ENCODE measurements around the gene CNTNAP5. TPM values are rescaled to one million over a fixed set of nuclear protein-coding genes. Genes with fewer than 3 reads are reported as not detected.

CNTNAP5 gene
- total RNA-seq, 4 donors from 2014 or later: 0.17 TPM; not detected in 3

- H3K4me3 ChIP-seq: no peak overlapping the region
- H3K4me1 ChIP-seq: no peaks in the 10 kb centered on the region
- H3K36me3 ChIP-seq: no peaks in the 10 kb centered on the region
- H3K27me3 ChIP-seq: no peaks in the 10 kb centered on the region
- no peak for DNase-seq (ENCODE audit: extremely low spot score)
- no peaks in the 10 kb centered on the region for H3K9me3 ChIP-seq
- TF ChIP-seq POLR2A (IDR thresholded peaks at IDR 0.05; ENCODE audit: low read depth) (no peak), POLR2AphosphoS5 (IDR thresholded peaks at IDR 0.05) (no peak), EP300 (IDR thresholded peaks at IDR 0.05) (no peak), CTCF (IDR thresholded peaks at IDR 0.05) (no peak)
- H3K27ac ChIP-seq (replicated peaks in 1 of 4): no peak overlapping the region
- intact Hi-C loops (cut with DNase I): no loop called here
- WGBS: 79% methylated on average over 3 of the region's 3 CpGs
These were observed 790.9 kb downstream of the CNTNAP5 start for GRCh38 chr2:124816007-124816406.

GRCh38 chr2:124822516-124822915 lies 797.4 kb downstream of the CNTNAP5 start:
- Histone ChIP-seq H3K27ac (replicated peaks in 1 of 4) (no peak overlapping the region), H3K36me3 (no peaks in the 10 kb centered on the region), H3K27me3 (no peaks in the 10 kb centered on the region), H3K4me1 (no peaks in the 10 kb centered on the region), H3K4me3 (no peak overlapping the region), H3K9me3 (no peaks in the 10 kb centered on the region)
- no peak for DNase-seq (ENCODE audit: extremely low spot score)
- no peak for TF ChIP-seq CTCF (IDR thresholded peaks at IDR 0.05)
- TF ChIP-seq EP300 (IDR thresholded peaks at IDR 0.05): no peak
- no peak for TF ChIP-seq POLR2AphosphoS5 (IDR thresholded peaks at IDR 0.05)
- TF ChIP-seq POLR2A (IDR thresholded peaks at IDR 0.05; ENCODE audit: low read depth): no peak
- intact Hi-C loops (cut with DNase I): no loop called here
- 65% methylated on average over 3 of the region's 3 CpGs for WGBS

GRCh38 chr2:124824441-124824840 lies 799.4 kb downstream of the CNTNAP5 start:
- Histone ChIP-seq H3K36me3 (no peaks in the 10 kb centered on the region), H3K4me3 (no peak overlapping the region), H3K27me3 (no peaks in the 10 kb centered on the region), H3K9me3 (no peaks in the 10 kb centered on the region), H3K4me1 (no peaks in the 10 kb centered on the region), H3K27ac (replicated peaks in 1 of 4) (no peak overlapping the region)
- TF ChIP-seq POLR2AphosphoS5 (IDR thresholded peaks at IDR 0.05) (no peak), CTCF (IDR thresholded peaks at IDR 0.05) (no peak), POLR2A (IDR thresholded peaks at IDR 0.05; ENCODE audit: low read depth) (no peak), EP300 (IDR thresholded peaks at IDR 0.05) (no peak)
- WGBS: 87% methylated on average over 2 of the region's 2 CpGs
- intact Hi-C loops (cut with DNase I): no loop called here
- no peak for DNase-seq (ENCODE audit: extremely low spot score)

- H3K36me3 ChIP-seq: no peaks in the 10 kb centered on the region
- WGBS: 76% methylated on average over 2 of the region's 2 CpGs
- no peak for DNase-seq (ENCODE audit: extremely low spot score)
- peaks cover 0 to 23% (median 21%) of the 10 kb centered on the region in 4 donors for H3K4me1 ChIP-seq
- H3K4me3 ChIP-seq: no peak overlapping the region
- H3K27ac ChIP-seq (replicated peaks in 1 of 4): no peak overlapping the region
- H3K9me3 ChIP-seq: no peaks in the 10 kb centered on the region
- intact Hi-C loops (cut with DNase I): no loop called here
- TF ChIP-seq POLR2A (IDR thresholded peaks at IDR 0.05; ENCODE audit: low read depth): no peak
- TF ChIP-seq POLR2AphosphoS5 (IDR thresholded peaks at IDR 0.05): no peak
- no peak for TF ChIP-seq EP300 (IDR thresholded peaks at IDR 0.05)
- TF ChIP-seq CTCF (IDR thresholded peaks at IDR 0.05): no peak
- H3K27me3 ChIP-seq: no peaks in the 10 kb centered on the region
These were observed 807.4 kb downstream of the CNTNAP5 start for GRCh38 chr2:124832521-124832920.

GRCh38 chr2:124834331-124834730 lies 809.2 kb downstream of the CNTNAP5 start:
- no peaks in the 10 kb centered on the region for H3K36me3 ChIP-seq
- 62% methylated on average over 1 of the region's 1 CpG for WGBS
- no peaks in the 10 kb centered on the region for H3K9me3 ChIP-seq
- no peaks in the 10 kb centered on the region for H3K27me3 ChIP-seq
- no peak for TF ChIP-seq EP300 (IDR thresholded peaks at IDR 0.05)
- no peak for TF ChIP-seq POLR2A (IDR thresholded peaks at IDR 0.05; ENCODE audit: low read depth)
- TF ChIP-seq CTCF (IDR thresholded peaks at IDR 0.05): no peak
- TF ChIP-seq POLR2AphosphoS5 (IDR thresholded peaks at IDR 0.05): no peak
- H3K4me1 ChIP-seq: peaks cover 0 to 23% (median 21%) of the 10 kb centered on the region in 4 donors
- H3K4me3 ChIP-seq: no peak overlapping the region
- H3K27ac ChIP-seq (replicated peaks in 1 of 4): no peak overlapping the region
- intact Hi-C loops (cut with DNase I): no loop called here
- DNase-seq (ENCODE audit: extremely low spot score): no peak

Data from esophagus muscularis mucosa (tissue), 4 donors.